NCI-H526 (cell line): ENCODE results near the gene TRIM63.

ENCODE experiments used
- DNase-seq, 2 experiments: peaks; one replicate each; lab custom pipeline; 2025; lab: John Stamatoyannopoulos, UW

Gene TRIM63

GRCh38 chr1:26057189-26057588 is 10.2 kb downstream of the TRIM63 start:
- no peak for DNase-seq

- DNase-seq = no peak
Observed at GRCh38 chr1:26055041-26055440, 12.4 kb downstream of the TRIM63 start.

- no peak for DNase-seq
Observed at GRCh38 chr1:26053718-26054560, 13.5 kb downstream of the TRIM63 start.

GRCh38 chr1:26050248-26050640 is 17.2 kb downstream of the TRIM63 start:
- no peak for DNase-seq

- no peak for DNase-seq
Observed at GRCh38 chr1:26049531-26050247, 17.7 kb downstream of the TRIM63 start.

GRCh38 chr1:26047278-26047874 is 20.1 kb downstream of the TRIM63 start:
- no peak for DNase-seq

GRCh38 chr1:26046246-26047095 is 21.0 kb downstream of the TRIM63 start:
- DNase-seq = no peak

- DNase-seq = peak in 1 of 2 experiments; percentile 60
Observed at GRCh38 chr1:26045722-26046245, 21.6 kb downstream of the TRIM63 start, which contains the start of gene SLC30A2. SLC30A2 (minus strand) TSS chr1:26046118; CDS start chr1:26045896, 222 bp downstream.

- no peak for DNase-seq
Observed at GRCh38 chr1:26044971-26045721, 22.3 kb downstream of the TRIM63 start.

- no peak for DNase-seq
Observed at GRCh38 chr1:26044414-26044813, 23.0 kb downstream of the TRIM63 start.

- DNase-seq = no peak
Observed at GRCh38 chr1:26043765-26044164, 23.7 kb downstream of the TRIM63 start.

- no peak for DNase-seq
Observed at GRCh38 chr1:26041978-26042377, 25.5 kb downstream of the TRIM63 start.

GRCh38 chr1:26041401-26041800 is 26.0 kb downstream of the TRIM63 start:
- DNase-seq = no peak

GRCh38 chr1:26038904-26039303 is 28.5 kb downstream of the TRIM63 start:
- no peak for DNase-seq

- no peak for DNase-seq
Observed at GRCh38 chr1:26038477-26038876, 29.0 kb downstream of the TRIM63 start.

- no peak for DNase-seq
Observed at GRCh38 chr1:26037904-26038303, 29.5 kb downstream of the TRIM63 start.

GRCh38 chr1:26036756-26037281 is 30.6 kb downstream of the TRIM63 start:
- no peak for DNase-seq

GRCh38 chr1:26035959-26036755 is 31.3 kb downstream of the TRIM63 start:
- peak; percentile 38 to 88 for DNase-seq

GRCh38 chr1:26035203-26035958 is 32.0 kb downstream of the TRIM63 start:
- peak; percentile 79 to 97 for DNase-seq
